Breast epithelium (tissue), 3 donors: ENCODE data around the gene FHOD1.

ENCODE experiments used
- CTCF ChIP-seq, 3 donors: fragments of 450-650 bp; IDR thresholded peaks; one replicate each; pipeline ENCODE4 v1.5.1; 2016 to 2017; ENCODE audit warnings: antibody characterized with exemption in 3 of 3, mild to moderate bottlenecking in 3 of 3, moderate library complexity in 3 of 3
- POLR2A ChIP-seq: fragments of 450-650 bp; IDR thresholded peaks from one replicate; pipeline ENCODE4 v1.6.1; 2016; ENCODE audit warnings: antibody characterized with exemption, mild to moderate bottlenecking, moderate library complexity

GRCh38 chr16:67223992-67224391 is 23.3 kb downstream of the FHOD1 start:
- TF ChIP-seq CTCF (IDR thresholded peaks at IDR 0.05) (no peak), POLR2A (no peak)
